HG02938 (cell line): Measurements from ENCODE around the gene PAGE2B.
"Not testable (repeated sequence)": the region's sequence is repeated elsewhere in the genome, so short reads cannot be mapped to it uniquely, and the experiment has no call there.

Experiments
- ATAC-seq: cut with Tn5 transposase; IDR thresholded peaks from one replicate; pipeline ENCODE4 v1.9.1; 2021; ENCODE audit warnings: mild to moderate bottlenecking, moderate library complexity; ENCODE audit not compliant: unreplicated experiment

PAGE2B gene

GRCh38 chrX:55074851-55075467, at the start of gene PAGE2B:
PAGE2B (plus strand) TSS chrX:55075030; CDS start chrX:55076042, 1,012 bp downstream.
- ATAC-seq, result no peak

- no peak for ATAC-seq
These were observed 48.7 kb upstream of the PAGE2B start for GRCh38 chrX:55026143-55026542.

GRCh38 chrX:55026840-55027239, 48.0 kb upstream of the PAGE2B start:
- no peak for ATAC-seq

- no peak for ATAC-seq
These were observed 46.8 kb upstream of the PAGE2B start for GRCh38 chrX:55028040-55028439.

GRCh38 chrX:55028611-55029010, 46.2 kb upstream of the PAGE2B start:
- no peak for ATAC-seq

- ATAC-seq, result no peak
These were observed 45.5 kb upstream of the PAGE2B start for GRCh38 chrX:55029291-55029690.

- no peak for ATAC-seq
These were observed 44.3 kb upstream of the PAGE2B start, which contains the start of gene ALAS2 for GRCh38 chrX:55030271-55031205. ALAS2 (minus strand) TSS chrX:55030977; CDS start chrX:55026000, 4,977 bp downstream.

GRCh38 chrX:55033429-55033828, 41.4 kb upstream of the PAGE2B start:
- ATAC-seq, result no peak

GRCh38 chrX:55039471-55039870, 35.4 kb upstream of the PAGE2B start:
- no peak for ATAC-seq

- ATAC-seq, result no peak
These were observed 33.3 kb upstream of the PAGE2B start for GRCh38 chrX:55041514-55041913.

GRCh38 chrX:55050599-55050998, 24.2 kb upstream of the PAGE2B start:
- not testable (repeated sequence) for ATAC-seq

GRCh38 chrX:55056820-55057674, 17.8 kb upstream of the PAGE2B start:
- ATAC-seq, result no peak

- no peak for ATAC-seq
These were observed 17.1 kb upstream of the PAGE2B start for GRCh38 chrX:55057675-55058249.

- ATAC-seq, result not testable (repeated sequence)
These were observed 7.7 kb upstream of the PAGE2B start for GRCh38 chrX:55067180-55067579.

GRCh38 chrX:55072286-55072685, 2.5 kb upstream of the PAGE2B start:
- no peak for ATAC-seq

GRCh38 chrX:55088795-55089489, 14.1 kb downstream of the PAGE2B start, which contains the start of gene PAGE2:
PAGE2 (plus strand) TSS chrX:55089018; CDS start chrX:55090021, 1,003 bp downstream.
- ATAC-seq, result no peak

GRCh38 chrX:55098691-55099090, 23.9 kb downstream of the PAGE2B start:
- ATAC-seq, result no peak

- no peak for ATAC-seq
These were observed 24.3 kb downstream of the PAGE2B start for GRCh38 chrX:55099162-55099561.

GRCh38 chrX:55102754-55103153, 27.9 kb downstream of the PAGE2B start:
- no peak for ATAC-seq

- ATAC-seq, result no peak
These were observed 32.4 kb downstream of the PAGE2B start for GRCh38 chrX:55107262-55107661.
